H1 (cell line): ENCODE results near the gene EXOC6. TPM values are rescaled to one million over a fixed set of nuclear protein-coding genes. Genes with fewer than 3 reads are reported as not detected.

Experiments
- CTCF ChIA-PET: fragments of 300-600 bp; sonication (Branson Sonifier 250); formaldehyde crosslinking; loops from one replicate; lab custom pipeline; 2021; ENCODE audit not compliant: partially characterized antibody; lab: Charles Lee
- POLR2A ChIA-PET: fragments of 300-600 bp; sonication (Branson Sonifier 250); formaldehyde crosslinking; loops from one replicate; lab custom pipeline; 2021; ENCODE audit warnings: inconsistent platforms; ENCODE audit not compliant: partially characterized antibody; lab: Charles Lee
- DNase-seq, 2 experiments: peaks; one replicate each; pipeline versions ENCODE4 v3.0.0 to v3.0.0-alpha.2; 2010 to 2022; ENCODE audit warnings: low spot score in 2 of 2, low read depth in 1 of 2, mixed read lengths in 1 of 2
- FAIRE-seq: peaks from 2 replicates; lab custom pipeline; 2011; peaks lifted over from hg19 to GRCh38; lab: Jason Lieb, UNC
- H2AFZ ChIP-seq: 2 replicates; pipeline ENCODE4 v1.8.1; 2012; ENCODE audit warnings: low read length, inconsistent platforms
- H2AK5ac ChIP-seq: 2 replicates; pipeline ENCODE4 v1.6.1; 2013; ENCODE audit warnings: low read depth, low read length
- H2BK120ac ChIP-seq: replicated peaks from 2 replicates; pipeline ENCODE3; 2013; ENCODE audit warnings: low read depth, low read length, inconsistent platforms
- H2BK12ac ChIP-seq: 2 replicates; pipeline ENCODE4 v1.6.1; 2013; ENCODE audit warnings: low read depth, low read length
- H2BK15ac ChIP-seq: 2 replicates; pipeline ENCODE4 v1.6.1; 2013; ENCODE audit warnings: low read length
- H2BK20ac ChIP-seq: 2 replicates; pipeline ENCODE4 v1.6.1; 2013; ENCODE audit warnings: low read length
- H2BK5ac ChIP-seq: 2 replicates; pipeline ENCODE4 v1.6.1; 2013; ENCODE audit warnings: low read depth, low read length
- H3K14ac ChIP-seq: 2 replicates; pipeline ENCODE4 v1.6.1; 2013; ENCODE audit warnings: inconsistent platforms; ENCODE audit not compliant: insufficient read length
- H3K18ac ChIP-seq: 2 replicates; pipeline ENCODE4 v1.6.1; 2013; ENCODE audit warnings: low read length; ENCODE audit errors: extremely low read depth
- H3K23ac ChIP-seq: 2 replicates; pipeline ENCODE4 v1.6.1; 2013; ENCODE audit warnings: inconsistent platforms; ENCODE audit not compliant: insufficient read length
- H3K23me2 ChIP-seq: 2 replicates; pipeline ENCODE4 v1.6.1; 2013; ENCODE audit warnings: low read depth, low read length
- H3K27ac ChIP-seq: 2 replicates; pipeline ENCODE4 v1.6.1; 2011; ENCODE audit warnings: low read depth, low read length, inconsistent platforms
- H3K27me3 ChIP-seq, 4 experiments: replicated peaks in 1 of 4; 1 replicate in 1 of 4; 2 replicates in 3 of 4; pipeline versions ENCODE4 v1.6.1 to v1.8.1; 2011 to 2013; ENCODE audit warnings: low read length in 3 of 4, mild to moderate bottlenecking in 3 of 4, inconsistent platforms in 2 of 4, mixed read lengths in 2 of 4, moderate library complexity in 1 of 4; ENCODE audit not compliant: control insufficient read depth in 3 of 4, insufficient read depth in 3 of 4; ENCODE audit errors: extremely low read depth in 1 of 4
- H3K36me3 ChIP-seq, 4 experiments: 2 replicates each; pipeline versions ENCODE4 v1.6.1 to v1.8.1; 2011 to 2013; ENCODE audit warnings: mild to moderate bottlenecking in 4 of 4, low read length in 3 of 4, moderate library complexity in 2 of 4, control low read depth in 1 of 4, inconsistent platforms in 1 of 4; ENCODE audit not compliant: insufficient read depth in 4 of 4, control insufficient read depth in 2 of 4
- H3K4ac ChIP-seq: replicated peaks from 2 replicates; pipeline ENCODE3; 2013; ENCODE audit warnings: low read length, low read depth, mixed read lengths, inconsistent platforms; ENCODE audit not compliant: insufficient read length
- H3K4me1 ChIP-seq, 4 experiments: replicated peaks in 1 of 4; 1 replicate in 1 of 4; 2 replicates in 3 of 4; pipeline versions ENCODE4 v1.6.1 to v1.8.1; 2011 to 2013; ENCODE audit warnings: low read length in 3 of 4, inconsistent platforms in 2 of 4, mixed read lengths in 1 of 4; ENCODE audit not compliant: insufficient read depth in 4 of 4, control insufficient read depth in 3 of 4
- H3K4me2 ChIP-seq, 2 experiments: 2 replicates each; pipeline versions ENCODE4 v1.6.1 to v1.8.1; 2011 to 2013; ENCODE audit warnings: low read depth in 2 of 2, low read length in 2 of 2, control low read depth in 1 of 2, inconsistent platforms in 1 of 2, mild to moderate bottlenecking in 1 of 2; ENCODE audit not compliant: insufficient read depth in 1 of 2
- H3K4me3 ChIP-seq, 4 experiments: fragments of 200-600, 300-600 bp in 1 of 4; sonication (generic), shearing (Covaris generic), sonication (Bioruptor Twin) in 1 of 4; 2 replicates each; pipeline versions ENCODE4 v1.5.1 to v1.8.1; 2011 to 2016; ENCODE audit warnings: low read length in 4 of 4, low read depth in 3 of 4, control low read depth in 2 of 4, inconsistent platforms in 2 of 4, mild to moderate bottlenecking in 2 of 4, mixed read lengths in 1 of 4, moderate library complexity in 1 of 4; ENCODE audit not compliant: insufficient read depth in 2 of 4; ENCODE audit errors: extremely low read depth in 1 of 4
- H3K56ac ChIP-seq: replicated peaks from 2 replicates; pipeline ENCODE3; 2013; ENCODE audit warnings: low read depth, mild to moderate bottlenecking, mixed read lengths, low read length, inconsistent platforms; ENCODE audit not compliant: insufficient read length
- H3K79me1 ChIP-seq: 2 replicates; pipeline ENCODE4 v1.6.1; 2013; ENCODE audit warnings: low read depth, low read length, control low read depth
- H3K79me2 ChIP-seq, 2 experiments: 2 replicates each; pipeline versions ENCODE4 v1.6.1 to v1.8.1; 2012 to 2013; ENCODE audit warnings: low read length in 2 of 2, mild to moderate bottlenecking in 2 of 2, inconsistent platforms in 1 of 2; ENCODE audit not compliant: insufficient read depth in 2 of 2, control insufficient read depth in 1 of 2
- H3K9ac ChIP-seq, 4 experiments: replicated peaks in 1 of 4; 1 replicate in 1 of 4; 2 replicates in 3 of 4; pipeline versions ENCODE4 v1.6.1 to v1.8.1; 2011 to 2013; ENCODE audit warnings: low read depth in 3 of 4, low read length in 3 of 4, control low read depth in 2 of 4, mild to moderate bottlenecking in 2 of 4, moderate library complexity in 2 of 4, inconsistent platforms in 1 of 4; ENCODE audit errors: extremely low read depth in 1 of 4
- H3K9me3 ChIP-seq, 2 experiments: 2 replicates each; pipeline versions ENCODE4 v1.6.1 to v1.8.1; 2012 to 2013; ENCODE audit warnings: mild to moderate bottlenecking in 2 of 2, moderate library complexity in 2 of 2, control low read depth in 1 of 2, inconsistent platforms in 1 of 2, low read depth in 1 of 2, low read length in 1 of 2, mixed read lengths in 1 of 2; ENCODE audit not compliant: insufficient read depth in 2 of 2
- H4K20me1 ChIP-seq, 2 experiments: replicated peaks in 1 of 2; 2 replicates each; pipeline versions ENCODE3 to v1.8.1; 2011 to 2013; ENCODE audit warnings: inconsistent platforms in 2 of 2, low read length in 2 of 2, mild to moderate bottlenecking in 1 of 2; ENCODE audit not compliant: insufficient read depth in 2 of 2, control insufficient read depth in 1 of 2
- H4K5ac ChIP-seq: 2 replicates; pipeline ENCODE4 v1.6.1; 2013; ENCODE audit warnings: low read length, low read depth, mixed read lengths, inconsistent platforms; ENCODE audit not compliant: insufficient read length
- H4K8ac ChIP-seq: 2 replicates; pipeline ENCODE4 v1.8.0; 2013; ENCODE audit warnings: mild to moderate bottlenecking, moderate library complexity, low read length, inconsistent platforms; ENCODE audit not compliant: insufficient read depth; ENCODE audit errors: extremely low read depth
- H4K91ac ChIP-seq: replicated peaks from 2 replicates; pipeline ENCODE3; 2013; ENCODE audit warnings: low read length, mixed read lengths, inconsistent platforms; ENCODE audit not compliant: insufficient read length
- BCL11A ChIP-seq, 2 experiments: IDR thresholded peaks; one replicate each; pipeline ENCODE4 v1.6.1; 2011; ENCODE audit warnings: low read depth in 2 of 2, low read length in 2 of 2, mild to moderate bottlenecking in 2 of 2
- CEBPB ChIP-seq: IDR thresholded peaks from 2 replicates; pipeline ENCODE4 v1.6.1; 2012; ENCODE audit warnings: low read depth, low read length
- CHD2 ChIP-seq: IDR thresholded peaks from 2 replicates; pipeline ENCODE4 v1.6.1; 2012; ENCODE audit warnings: low read length, improper control_type of control experiment
- NANOG ChIP-seq: IDR thresholded peaks from 2 replicates; pipeline ENCODE4 v1.6.1; 2011; ENCODE audit warnings: low read length, low read depth, mild to moderate bottlenecking, inconsistent platforms; ENCODE audit not compliant: insufficient read depth, poor library complexity, severe bottlenecking
- SAP30 ChIP-seq: fragments of 300-600 bp; sonication (generic); IDR thresholded peaks from 2 replicates; pipeline ENCODE4 v1.7.1; 2012; ENCODE audit warnings: low read length, moderate library complexity, mild to moderate bottlenecking, inconsistent platforms; ENCODE audit not compliant: insufficient read depth, insufficient replicate concordance
- SUZ12 ChIP-seq: fragments of 200-600 bp; sonication (generic); IDR thresholded peaks from 2 replicates; pipeline ENCODE4 v1.6.1; 2012; ENCODE audit warnings: mild to moderate bottlenecking, inconsistent platforms, low read length, moderate library complexity, mixed read lengths
- TEAD4 ChIP-seq: IDR thresholded peaks from 2 replicates; pipeline ENCODE4 v1.6.1; 2012; ENCODE audit warnings: low read depth, low read length, inconsistent platforms, mixed read lengths
- WGBS, 2 experiments: shearing (Covaris generic) in 1 of 2; methylation state at CpG; one replicate each; pipeline versions ENCODE4 v1.1.6 to v1.1.7; 2013 to 2015; ENCODE audit warnings: low lambda C conversion rate in 2 of 2, mixed read lengths in 2 of 2, inconsistent platforms in 1 of 2, low coverage in 1 of 2, missing lambda C conversion rate in 1 of 2; ENCODE audit not compliant: insufficient replicate concordance in 2 of 2, insufficient coverage in 1 of 2, insufficient read length in 1 of 2; ENCODE audit errors: extremely low coverage in 1 of 2, missing lambda C conversion rate in 1 of 2; 5-methylcytosine and 5-hydroxymethylcytosine counted together
- polyA plus RNA-seq, 7 experiments: library from polyadenylated mRNA; depleted of rRNA in 3 of 7; stranded (reverse) in 5 of 7; unstranded in 2 of 7; fragments of >200 nt in 5 of 7; fragments of 200-250 nt in 2 of 7; gene quantifications; 1 replicate in 5 of 7; 2 replicates in 1 of 7; 4 replicates in 1 of 7; pipeline versions ENCODE4 v1.2.1 to v1.2.3, GENCODE V29; 2011 to 2013; ENCODE audit warnings: missing spikeins in 2 of 7, mixed read lengths in 2 of 7
- total RNA-seq: library from RNA; stranded (reverse); fragmentation: NEBNext Ultra II Directional; extraction: Animal tissue kit (Norgen Biotek cat#: 25700); gene quantifications from 2 replicates; pipeline ENCODE4 v1.2.1, GENCODE V29; 2021

The EXOC6 gene
- total and polyA plus RNA-seq, 2 of the 8 experiments (the other 6 are each of a cell fraction or from before 2014, with no cell fraction given) = 1.7 to 4.5 TPM

GRCh38 chr10:93086289-93086688 lies 238.0 kb downstream of the EXOC6 start:
- H3K23me2 ChIP-seq = no peaks in the 10 kb centered on the region
- H3K27ac ChIP-seq = no peak overlapping the region
- H3K4ac ChIP-seq = no peak overlapping the region
- FAIRE-seq = no peak
- no peak overlapping the region for H3K4me2 ChIP-seq
- H3K9me3 ChIP-seq = no peaks in the 10 kb centered on the region
- H3K23ac ChIP-seq = no peak overlapping the region
- H2BK12ac ChIP-seq = no peak overlapping the region
- POLR2A ChIA-PET = interaction anchor here (1.4 kb wide), 1 partner anchor 247 kb away, joined by 3 read pairs; no protein-coding TSS in a partner anchor
- H3K56ac ChIP-seq = no peak overlapping the region
- H3K27me3 ChIP-seq = no peaks in the 10 kb centered on the region; a peak in 1 of 7 replicates
- no peak overlapping the region for H3K4me3 ChIP-seq
- peaks cover 2 to 5% (median 3%) of the 10 kb centered on the region in 4 experiments for H3K4me1 ChIP-seq
- no peak overlapping the region for H2BK120ac ChIP-seq
- no peak overlapping the region for H2AFZ ChIP-seq
- TF ChIP-seq CEBPB (no peak), SUZ12 (no peak), NANOG (no peak), BCL11A (IDR thresholded peaks at IDR 0.05; ENCODE audit: low read depth in 2 of 2, low read length in 2 of 2) (no peak), TEAD4 (no peak), SAP30 (no peak), CHD2 (no peak)
- TF ChIP-seq, all 59 proteins: peak for 0
- Histone ChIP-seq H2BK15ac (no peak overlapping the region), H2BK20ac (no peak overlapping the region), H3K36me3 (no peaks in the 10 kb centered on the region), H3K14ac (no peak overlapping the region), H3K18ac (no peak overlapping the region), H4K91ac (no peak overlapping the region), H4K8ac (0 out of 2 replicates have a peak overlapping the region, but pooled peaks have one; percentile 6), H2BK5ac (no peak overlapping the region), H4K20me1 (no peaks in the 10 kb centered on the region), H2AK5ac (0 out of 2 replicates have a peak overlapping the region, but pooled peaks have one; percentile 9), H3K9ac (no peak overlapping the region), H4K5ac (no peak overlapping the region), H3K79me1 (no peaks in the 10 kb centered on the region), H3K79me2 (no peaks in the 10 kb centered on the region)
- DNase-seq = no peak
- 91% methylated on average over 6 of the region's 6 CpGs; no CpG with 5 or more reads in 1 of the 2 experiments for WGBS, 2 experiments
- CTCF ChIA-PET = interaction anchor here (1.1 to 18.5 kb wide), 4 partner anchors 9 to 266 kb away, joined by 3 to 363 read pairs (median 4); no protein-coding TSS in a partner anchor
